NOMO-1 (cell line): ENCODE data around the gene IZUMO1.
A peak's percentile ranks its signal among the peaks of the same experiment; 100 is the strongest.

Experiments used
- DNase-seq, 2 experiments: peaks; one replicate each; lab custom pipeline; 2025; ENCODE audit not compliant: unreplicated experiment in 2 of 2; lab: John Stamatoyannopoulos, UW

Gene IZUMO1

GRCh38 chr19:48757741-48758144 is 11.0 kb upstream of the IZUMO1 start:
- no peak for DNase-seq

GRCh38 chr19:48757089-48757675 is 10.5 kb upstream of the IZUMO1 start:
- DNase-seq = no peak

GRCh38 chr19:48756686-48757085 is 10.0 kb upstream of the IZUMO1 start:
- no peak for DNase-seq

GRCh38 chr19:48756212-48756611 is 9.5 kb upstream of the IZUMO1 start:
- DNase-seq = no peak

GRCh38 chr19:48755787-48756186 is 9.1 kb upstream of the IZUMO1 start:
- DNase-seq = no peak

GRCh38 chr19:48755084-48755641 is 8.5 kb upstream of the IZUMO1 start, which contains the start of gene FGF21:
Gene FGF21, plus strand, starts transcription at chr19:48755524. Its CDS starts 713 bp downstream, at chr19:48756237.
- no peak for DNase-seq

GRCh38 chr19:48752496-48753365 is 6.0 kb upstream of the IZUMO1 start, which contains the start of gene FUT1:
Gene FUT1, minus strand, starts transcription at chr19:48752641. Its CDS starts 1,360 bp downstream, at chr19:48751281.
- DNase-seq = peak in 1 of 2 experiments; percentile 4

- DNase-seq = no peak
These were observed 5.3 kb upstream of the IZUMO1 start for GRCh38 chr19:48751845-48752495.

GRCh38 chr19:48750771-48751504 is 4.2 kb upstream of the IZUMO1 start:
- DNase-seq = no peak

GRCh38 chr19:48750351-48750750 is 3.6 kb upstream of the IZUMO1 start:
- DNase-seq = no peak

GRCh38 chr19:48749571-48750198 is 3.0 kb upstream of the IZUMO1 start:
- no peak for DNase-seq

GRCh38 chr19:48746110-48746509 is 599 bp downstream of the IZUMO1 start:
- no peak for DNase-seq

GRCh38 chr19:48745208-48745995 is 1.3 kb downstream of the IZUMO1 start:
- DNase-seq = peak; percentile 55 to 61

GRCh38 chr19:48742096-48742495 is 4.6 kb downstream of the IZUMO1 start:
- no peak for DNase-seq

GRCh38 chr19:48741129-48741999 is 5.3 kb downstream of the IZUMO1 start:
- no peak for DNase-seq

- no peak for DNase-seq
These were observed 6.3 kb downstream of the IZUMO1 start, which contains the start of gene RASIP1 for GRCh38 chr19:48740164-48740972. Gene RASIP1, minus strand, starts transcription at chr19:48740610. Its CDS starts 328 bp downstream, at chr19:48740282.

GRCh38 chr19:48739404-48740163 is 7.1 kb downstream of the IZUMO1 start:
- no peak for DNase-seq
